Neuronal stem cell (in vitro differentiated cells): Measurements from ENCODE around the gene ANGPT4.
A peak's percentile ranks its signal among the peaks of the same experiment; 100 is the strongest.

ENCODE experiments used
- DNase-seq: peaks from one replicate; pipeline ENCODE4 v3.0.0-alpha.2; 2013; ENCODE audit warnings: low spot score
- H2AFZ ChIP-seq: one replicate; pipeline ENCODE4 v1.6.1; 2013; ENCODE audit warnings: mild to moderate bottlenecking, low read length, inconsistent platforms
- H2AK5ac ChIP-seq: 2 replicates; pipeline ENCODE4 v1.6.1; 2013; ENCODE audit warnings: low read depth, mild to moderate bottlenecking, inconsistent platforms, low read length, moderate library complexity, mixed read lengths
- H2BK120ac ChIP-seq: 2 replicates; pipeline ENCODE4 v1.6.1; 2013; ENCODE audit warnings: low read depth, mild to moderate bottlenecking, inconsistent platforms, low read length, moderate library complexity, mixed read lengths
- H2BK12ac ChIP-seq: one replicate; pipeline ENCODE4 v1.6.1; 2013; ENCODE audit warnings: low read length, inconsistent platforms
- H2BK15ac ChIP-seq: 2 replicates; pipeline ENCODE4 v1.6.1; 2013; ENCODE audit warnings: mild to moderate bottlenecking, low read length, inconsistent platforms, mixed read lengths
- H2BK5ac ChIP-seq: one replicate; pipeline ENCODE4 v1.6.1; 2013; ENCODE audit warnings: inconsistent platforms, mild to moderate bottlenecking, low read length, moderate library complexity
- H3K14ac ChIP-seq: one replicate; pipeline ENCODE4 v1.6.1; 2013; ENCODE audit warnings: low read length, inconsistent platforms
- H3K18ac ChIP-seq: 2 replicates; pipeline ENCODE4 v1.6.1; 2013; ENCODE audit warnings: low read length, inconsistent platforms
- H3K23ac ChIP-seq: 2 replicates; pipeline ENCODE4 v1.6.1; 2013; ENCODE audit warnings: low read depth, mild to moderate bottlenecking, mixed read lengths, low read length, inconsistent platforms; ENCODE audit not compliant: poor library complexity
- H3K27ac ChIP-seq: replicated peaks from 3 replicates; pipeline ENCODE4 v1.5.1; 2013; ENCODE audit warnings: low read length, inconsistent platforms
- H3K27me3 ChIP-seq, 3 experiments: 2 replicates each; pipeline ENCODE4 v1.6.1; 2013; ENCODE audit warnings: low read length in 3 of 3, mild to moderate bottlenecking in 2 of 3, inconsistent platforms in 1 of 3, low read depth in 1 of 3, mixed read lengths in 1 of 3, moderate library complexity in 1 of 3; ENCODE audit not compliant: control insufficient read depth in 3 of 3, insufficient read depth in 3 of 3
- H3K36me3 ChIP-seq, 2 donors: replicated peaks in 1 of 2; 2 replicates each; pipeline ENCODE4 v1.6.1; 2013; ENCODE audit warnings: low read length in 2 of 2; ENCODE audit not compliant: control insufficient read depth in 2 of 2, insufficient read depth in 2 of 2
- H3K4ac ChIP-seq: 2 replicates; pipeline ENCODE4 v1.6.1; 2013; ENCODE audit warnings: inconsistent platforms, mild to moderate bottlenecking, low read length, moderate library complexity
- H3K4me1 ChIP-seq, 2 donors: 1 replicate in 1 of 2; 2 replicates in 1 of 2; pipeline ENCODE4 v1.6.1; 2013; ENCODE audit warnings: low read length in 2 of 2, low read depth in 1 of 2; ENCODE audit not compliant: control insufficient read depth in 2 of 2, insufficient read depth in 1 of 2
- H3K4me2 ChIP-seq: one replicate; pipeline ENCODE4 v1.6.1; 2013; ENCODE audit warnings: mild to moderate bottlenecking, low read length, inconsistent platforms; ENCODE audit not compliant: insufficient read depth, poor library complexity, severe bottlenecking
- H3K4me3 ChIP-seq, 2 donors: 2 replicates each; pipeline ENCODE4 v1.5.1; 2013; ENCODE audit warnings: low read length in 2 of 2, mild to moderate bottlenecking in 2 of 2, inconsistent platforms in 1 of 2, moderate library complexity in 1 of 2
- H3K79me1 ChIP-seq: one replicate; pipeline ENCODE4 v1.6.1; 2013; ENCODE audit warnings: low read depth, mild to moderate bottlenecking, inconsistent platforms, low read length, moderate library complexity
- H3K9ac ChIP-seq: one replicate; pipeline ENCODE4 v1.6.1; 2013; ENCODE audit warnings: mild to moderate bottlenecking, low read depth, low read length, inconsistent platforms; ENCODE audit not compliant: poor library complexity
- H3K9me3 ChIP-seq, 2 donors: replicated peaks in 1 of 2; 2 replicates each; pipeline versions ENCODE3 to v1.6.1; 2013; ENCODE audit warnings: low read length in 2 of 2, mild to moderate bottlenecking in 2 of 2, inconsistent platforms in 1 of 2, low read depth in 1 of 2, mixed read lengths in 1 of 2, moderate library complexity in 1 of 2; ENCODE audit not compliant: control insufficient read depth in 2 of 2, insufficient read depth in 1 of 2
- H4K8ac ChIP-seq: one replicate; pipeline ENCODE4 v1.6.1; 2013; ENCODE audit warnings: low read depth, mild to moderate bottlenecking, inconsistent platforms, low read length, moderate library complexity
- H4K91ac ChIP-seq: one replicate; pipeline ENCODE4 v1.6.1; 2013; ENCODE audit warnings: low read length, low read depth, mild to moderate bottlenecking, inconsistent platforms; ENCODE audit not compliant: poor library complexity
- WGBS, 2 donors: extraction: QIAGEN DNeasy Blood & Tissue Kit; methylation state at CpG; one replicate each; pipeline ENCODE4 v1.1.7; 2013; ENCODE audit warnings: missing lambda C conversion rate in 2 of 2, mixed read lengths in 1 of 2; ENCODE audit not compliant: insufficient read length in 2 of 2, insufficient replicate concordance in 1 of 2; ENCODE audit errors: extremely low coverage in 2 of 2; 5-methylcytosine and 5-hydroxymethylcytosine counted together

The ANGPT4 gene

GRCh38 chr20:891706-892080 is 24.4 kb downstream of the ANGPT4 start:
- Histone ChIP-seq H2BK5ac (no peak overlapping the region), H3K23ac (peak overlapping the region; percentile 74), H2BK12ac (no peak overlapping the region), H2BK120ac (no peak overlapping the region), H4K91ac (no peak overlapping the region), H3K4me2 (no peak overlapping the region), H3K4me1 (peaks cover 0 to 4% of the 10 kb centered on the region in 2 donors), H2BK15ac (no peak overlapping the region), H2AFZ (no peak overlapping the region), H4K8ac (no peak overlapping the region), H2AK5ac (no peak overlapping the region), H3K36me3 (no peaks in the 10 kb centered on the region), H3K18ac (no peak overlapping the region), H3K4ac (no peak overlapping the region), H3K79me1 (no peaks in the 10 kb centered on the region), H3K9me3 (no peaks in the 10 kb centered on the region), H3K9ac (no peak overlapping the region), H3K27me3 (peaks cover 0 to 5% (median 0%) of the 10 kb centered on the region in 3 experiments), H3K14ac (no peak overlapping the region), H3K4me3 (no peak overlapping the region), H3K27ac (no peak overlapping the region)
- DNase-seq, result no peak
- WGBS, 2 donors, result no CpG with 5 or more reads among the region's 4 CpGs

- Histone ChIP-seq H3K4me2 (no peak overlapping the region), H2BK15ac (no peak overlapping the region), H3K27ac (no peak overlapping the region), H3K4me1 (peaks cover 0 to 4% of the 10 kb centered on the region in 2 donors), H3K9me3 (no peaks in the 10 kb centered on the region), H3K18ac (no peak overlapping the region), H3K4me3 (no peak overlapping the region), H3K23ac (peak overlapping the region; percentile 74), H2BK5ac (no peak overlapping the region), H3K27me3 (peaks cover 0 to 10% (median 0%) of the 10 kb centered on the region in 3 experiments), H3K9ac (peak overlapping the region; percentile 9), H4K91ac (no peak overlapping the region), H3K79me1 (no peaks in the 10 kb centered on the region), H3K4ac (no peak overlapping the region), H3K36me3 (no peaks in the 10 kb centered on the region), H2BK12ac (no peak overlapping the region), H2AFZ (no peak overlapping the region), H2AK5ac (no peak overlapping the region), H2BK120ac (no peak overlapping the region), H3K14ac (no peak overlapping the region), H4K8ac (no peak overlapping the region)
- WGBS, 2 donors, result no CpG with 5 or more reads among the region's 6 CpGs
- no peak for DNase-seq
Measured at GRCh38 chr20:891058-891705, 25.0 kb downstream of the ANGPT4 start.

DNA sequence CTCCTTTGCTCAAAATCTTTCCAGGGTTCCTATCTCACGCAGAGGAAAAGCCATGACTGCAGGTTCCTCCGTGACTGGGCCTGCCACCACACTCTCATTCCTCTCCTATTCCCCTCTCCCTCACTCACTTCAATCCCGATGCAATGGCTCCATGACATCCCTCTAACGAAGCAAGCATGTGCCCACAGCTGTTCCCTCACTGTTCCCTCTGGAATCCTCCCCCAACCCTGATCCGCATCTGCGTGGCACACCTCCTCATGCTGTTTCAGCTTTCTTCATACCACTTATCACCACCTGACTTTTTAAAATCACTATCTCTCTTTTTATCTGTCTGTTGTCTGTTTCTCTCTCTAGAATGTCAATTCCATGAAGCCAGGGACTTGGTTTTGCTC is 25.5 kb downstream of the ANGPT4 start:
- Histone ChIP-seq H3K79me1 (no peaks in the 10 kb centered on the region), H2BK5ac (no peak overlapping the region), H4K91ac (no peak overlapping the region), H3K4me1 (peaks cover 0 to 4% of the 10 kb centered on the region in 2 donors), H3K27ac (no peak overlapping the region), H2BK120ac (no peak overlapping the region), H3K9ac (no peak overlapping the region), H3K14ac (no peak overlapping the region), H3K18ac (no peak overlapping the region), H4K8ac (no peak overlapping the region), H3K23ac (no peak overlapping the region), H2AFZ (no peak overlapping the region), H2AK5ac (no peak overlapping the region), H3K27me3 (peaks cover 0 to 15% (median under 1%) of the 10 kb centered on the region in 3 experiments), H3K36me3 (no peaks in the 10 kb centered on the region), H3K4ac (no peak overlapping the region), H3K4me2 (no peak overlapping the region), H2BK15ac (no peak overlapping the region), H3K9me3 (no peaks in the 10 kb centered on the region), H3K4me3 (no peak overlapping the region), H2BK12ac (no peak overlapping the region)
- no CpG with 5 or more reads among the region's 6 CpGs for WGBS, 2 donors
- DNase-seq, result no peak

DNA sequence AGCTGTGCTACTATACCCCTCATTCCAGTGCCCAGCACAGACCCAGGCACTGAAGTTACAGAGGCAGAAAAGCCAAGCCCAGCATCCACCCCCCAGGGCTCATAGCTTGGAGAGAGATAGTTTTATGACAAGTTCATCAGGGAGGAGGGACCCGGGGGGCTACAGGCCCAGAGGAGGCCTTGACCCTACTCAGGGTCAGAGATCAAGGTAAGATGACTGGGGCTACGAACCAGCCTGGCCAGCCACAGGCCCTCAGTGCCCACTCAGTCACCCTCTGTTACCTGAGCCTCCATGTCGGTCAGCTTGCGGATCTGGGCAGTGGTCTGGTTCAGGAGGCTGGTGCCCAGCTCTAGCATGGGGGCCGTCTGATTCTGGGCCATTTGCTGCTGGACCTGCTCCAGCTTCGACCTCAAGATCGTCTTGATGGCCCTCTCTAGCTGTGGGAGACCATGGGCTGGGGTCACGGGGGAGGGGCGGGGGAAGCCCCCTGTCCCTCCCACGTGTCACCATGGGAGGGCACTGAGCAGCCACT is 26.1 kb downstream of the ANGPT4 start:
- Histone ChIP-seq H3K9ac (no peak overlapping the region), H3K23ac (no peak overlapping the region), H3K18ac (no peak overlapping the region), H4K8ac (no peak overlapping the region), H3K4me3 (no peak overlapping the region), H2BK15ac (no peak overlapping the region), H3K4ac (no peak overlapping the region), H3K4me2 (no peak overlapping the region), H2BK120ac (no peak overlapping the region), H3K27ac (no peak overlapping the region), H2BK12ac (no peak overlapping the region), H3K14ac (no peak overlapping the region), H3K36me3 (no peaks in the 10 kb centered on the region), H4K91ac (no peak overlapping the region), H3K9me3 (no peaks in the 10 kb centered on the region), H2AFZ (no peak overlapping the region), H3K27me3 (peaks cover 0 to 22% (median 2%) of the 10 kb centered on the region in 3 experiments), H2AK5ac (no peak overlapping the region), H3K79me1 (no peaks in the 10 kb centered on the region), H3K4me1 (peaks cover 0 to 6% of the 10 kb centered on the region in 2 donors), H2BK5ac (no peak overlapping the region)
- no CpG with 5 or more reads among the region's 10 CpGs for WGBS, 2 donors
- DNase-seq, result no peak
